Gastrocnemius medialis (tissue), 4 donors: ENCODE measurements around the gene PRLH.

Experiments used
- CTCF ChIP-seq, 5 experiments: fragments of 450-650 bp in 3 of 5; fragments of 200-600 bp in 2 of 5; sonication (generic) in 2 of 5; IDR thresholded peaks in 4 of 5; conservative IDR thresholded peaks in 1 of 5; 1 replicate in 4 of 5; 2 replicates in 1 of 5; pipeline ENCODE4 v1.5.1; 2016 to 2019; ENCODE audit warnings: antibody characterized with exemption in 5 of 5, mild to moderate bottlenecking in 3 of 5, moderate library complexity in 3 of 5
- POLR2A ChIP-seq, 2 donors: fragments of 450-650 bp; IDR thresholded peaks; one replicate each; pipeline ENCODE4 v1.6.1; 2017; ENCODE audit warnings: antibody characterized with exemption in 2 of 2, mild to moderate bottlenecking in 2 of 2, moderate library complexity in 2 of 2

GRCh38 chr2:237591141-237591881 lies 24.9 kb downstream of the PRLH start:
- TF ChIP-seq CTCF (IDR thresholded peaks at IDR 0.05 in 4 of 5, conservative IDR thresholded peaks at IDR 0.05 in 1 of 5): no peak
- no peak for TF ChIP-seq POLR2A (IDR thresholded peaks at IDR 0.05)
